Vagina (tissue), 2 donors: ENCODE results near the gene PAX2. TPM values are rescaled to one million over a fixed set of nuclear protein-coding genes. Genes with fewer than 3 reads are reported as not detected.

Experiments
- DNase-seq, 2 donors: peaks; one replicate each; pipeline ENCODE4 v3.0.0-alpha.2; 2017; ENCODE audit errors: extremely low spot score in 2 of 2
- H3K27ac ChIP-seq: fragments of 200-600 bp; sonication (generic); one replicate; pipeline ENCODE4 v1.5.1; 2019
- H3K27me3 ChIP-seq: fragments of 200-600 bp; sonication (generic); one replicate; pipeline ENCODE4 v1.5.1; 2019
- H3K36me3 ChIP-seq, 2 donors: fragments of 200-600 bp; sonication (generic); one replicate each; pipeline ENCODE4 v1.5.1; 2017 to 2019
- H3K4me1 ChIP-seq: fragments of 200-600 bp; sonication (generic); one replicate; pipeline ENCODE4 v1.5.1; 2019
- H3K4me3 ChIP-seq, 2 donors: fragments of 200-600 bp; sonication (generic); 1 replicate in 1 of 2; 2 replicates in 1 of 2; pipeline ENCODE4 v1.5.1; 2016 to 2019
- H3K9me3 ChIP-seq: fragments of 200-600 bp; sonication (generic); one replicate; pipeline ENCODE4 v1.5.1; 2019
- POLR2A ChIP-seq, 2 donors: fragments of 450-650 bp; IDR thresholded peaks; one replicate each; pipeline ENCODE4 v1.6.1; 2017; ENCODE audit warnings: antibody characterized with exemption in 2 of 2, mild to moderate bottlenecking in 2 of 2, moderate library complexity in 2 of 2
- POLR2AphosphoS5 ChIP-seq, 2 donors: sonication (generic); formaldehyde crosslinking; IDR thresholded peaks; one replicate each; pipeline ENCODE4 v1.9.0; 2017; ENCODE audit warnings: antibody characterized with exemption in 2 of 2, mild to moderate bottlenecking in 2 of 2, low read depth in 1 of 2; ENCODE audit not compliant: insufficient read depth in 1 of 2
- intact Hi-C: fragments of 100-400 bp; cut with DNase I; formaldehyde crosslinking; loops from one replicate; pipeline ENCODE4 v1.15.1; 2023
- total RNA-seq: library from RNA; depleted of rRNA; stranded (reverse); fragments of >200 nt; gene quantifications from one replicate; pipeline ENCODE4 v1.2.3, GENCODE V29; 2016
- TF ChIP-seq, protein P1 (sequence below), 3 experiments: fragments of 450-650 bp in 2 of 3; fragments of 200-600 bp in 1 of 3; sonication (generic) in 1 of 3; IDR thresholded peaks; one replicate each; pipeline ENCODE4 v1.5.1; 2017 to 2019; ENCODE audit warnings: antibody characterized with exemption in 3 of 3, mild to moderate bottlenecking in 2 of 3, moderate library complexity in 2 of 3

The PAX2 gene
- total RNA-seq, 1 donor from 2014 or later, result not detected

DNA sequence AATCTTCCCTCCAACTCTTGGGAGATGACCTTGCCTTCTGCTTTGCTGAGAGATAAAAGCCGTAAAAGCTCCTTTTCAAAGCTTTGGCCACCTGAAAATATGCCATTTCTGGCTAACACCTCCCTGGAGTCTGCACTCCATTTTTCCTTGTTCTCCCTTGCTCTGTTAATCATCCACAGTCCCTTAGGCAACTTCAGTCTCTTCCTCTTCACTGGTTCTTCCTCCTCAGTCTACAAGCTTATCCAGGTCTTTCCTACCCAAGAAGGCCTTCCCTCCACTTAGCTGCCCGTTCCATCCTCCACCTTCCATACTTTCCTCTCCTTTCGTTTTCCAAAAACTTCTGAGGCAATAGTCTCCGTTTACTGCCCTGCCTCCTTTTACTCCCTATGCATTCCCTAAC, 30.5 kb downstream of the PAX2 start:
- Histone ChIP-seq H3K4me3 (no peak overlapping the region), H3K9me3 (no peaks in the 10 kb centered on the region), H3K36me3 (no peaks in the 10 kb centered on the region), H3K4me1 (no peaks in the 10 kb centered on the region), H3K27ac (no peak overlapping the region), H3K27me3 (no peaks in the 10 kb centered on the region)
- TF ChIP-seq, protein P1, sequence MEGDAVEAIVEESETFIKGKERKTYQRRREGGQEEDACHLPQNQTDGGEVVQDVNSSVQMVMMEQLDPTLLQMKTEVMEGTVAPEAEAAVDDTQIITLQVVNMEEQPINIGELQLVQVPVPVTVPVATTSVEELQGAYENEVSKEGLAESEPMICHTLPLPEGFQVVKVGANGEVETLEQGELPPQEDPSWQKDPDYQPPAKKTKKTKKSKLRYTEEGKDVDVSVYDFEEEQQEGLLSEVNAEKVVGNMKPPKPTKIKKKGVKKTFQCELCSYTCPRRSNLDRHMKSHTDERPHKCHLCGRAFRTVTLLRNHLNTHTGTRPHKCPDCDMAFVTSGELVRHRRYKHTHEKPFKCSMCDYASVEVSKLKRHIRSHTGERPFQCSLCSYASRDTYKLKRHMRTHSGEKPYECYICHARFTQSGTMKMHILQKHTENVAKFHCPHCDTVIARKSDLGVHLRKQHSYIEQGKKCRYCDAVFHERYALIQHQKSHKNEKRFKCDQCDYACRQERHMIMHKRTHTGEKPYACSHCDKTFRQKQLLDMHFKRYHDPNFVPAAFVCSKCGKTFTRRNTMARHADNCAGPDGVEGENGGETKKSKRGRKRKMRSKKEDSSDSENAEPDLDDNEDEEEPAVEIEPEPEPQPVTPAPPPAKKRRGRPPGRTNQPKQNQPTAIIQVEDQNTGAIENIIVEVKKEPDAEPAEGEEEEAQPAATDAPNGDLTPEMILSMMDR (IDR thresholded peaks at IDR 0.05), result no peak
- TF ChIP-seq POLR2AphosphoS5 (IDR thresholded peaks at IDR 0.05; ENCODE audit: insufficient read depth in 1 of 2, low read depth in 1 of 2) (no peak), POLR2A (IDR thresholded peaks at IDR 0.05) (no peak)
- intact Hi-C loops, result no loop called here
- DNase-seq, result no peak

DNA sequence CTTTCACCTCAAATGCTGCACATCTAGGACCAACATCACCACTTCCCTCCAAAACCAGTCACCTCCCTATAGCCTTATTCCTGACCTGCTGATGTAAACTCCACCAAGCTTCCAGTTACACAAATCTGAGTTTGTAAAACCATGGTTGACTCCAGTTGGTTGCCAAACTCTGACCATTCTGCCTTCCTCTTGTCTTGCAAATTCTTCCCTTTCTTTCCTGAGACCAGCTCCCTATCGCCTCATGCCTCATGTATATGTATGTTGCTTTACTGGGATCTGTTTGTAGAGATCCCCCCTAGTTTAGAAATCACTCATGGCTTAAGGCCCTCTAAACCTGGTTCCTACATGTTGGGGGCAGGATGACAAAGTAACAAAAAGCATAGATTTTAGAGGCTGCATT, 31.3 kb downstream of the PAX2 start:
- TF ChIP-seq POLR2A (IDR thresholded peaks at IDR 0.05), result no peak
- TF ChIP-seq, protein P1 (IDR thresholded peaks at IDR 0.05), result no peak
- TF ChIP-seq POLR2AphosphoS5 (IDR thresholded peaks at IDR 0.05; ENCODE audit: insufficient read depth in 1 of 2, low read depth in 1 of 2), result no peak
- no peak overlapping the region for H3K27ac ChIP-seq
- intact Hi-C loops, result no loop called here
- H3K27me3 ChIP-seq, result no peaks in the 10 kb centered on the region
- H3K9me3 ChIP-seq, result no peaks in the 10 kb centered on the region
- DNase-seq, result no peak
- no peaks in the 10 kb centered on the region for H3K4me1 ChIP-seq
- H3K4me3 ChIP-seq, result no peak overlapping the region
- H3K36me3 ChIP-seq, result no peaks in the 10 kb centered on the region

DNA sequence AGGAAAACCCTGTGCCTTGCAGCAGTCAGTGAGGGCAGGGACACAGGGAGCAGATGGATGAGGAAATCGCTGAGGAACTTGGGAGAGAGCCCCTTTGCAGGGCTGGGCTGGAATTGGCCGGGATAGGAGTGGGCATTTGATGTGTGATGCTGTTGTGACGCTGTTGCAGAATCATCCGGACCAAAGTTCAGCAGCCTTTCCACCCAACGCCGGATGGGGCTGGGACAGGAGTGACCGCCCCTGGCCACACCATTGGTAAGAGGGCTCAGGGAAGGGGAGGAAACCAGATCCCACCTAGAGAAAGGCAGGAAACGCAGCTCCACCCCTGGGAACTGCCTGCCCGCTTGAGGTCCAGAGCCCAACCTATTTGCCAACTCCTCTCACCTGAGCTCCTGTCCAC, 33.9 kb downstream of the PAX2 start:
- no peaks in the 10 kb centered on the region for H3K36me3 ChIP-seq
- DNase-seq, result no peak
- H3K27ac ChIP-seq, result no peak overlapping the region
- no peaks in the 10 kb centered on the region for H3K9me3 ChIP-seq
- no peak overlapping the region for H3K4me3 ChIP-seq
- TF ChIP-seq, protein P1 (IDR thresholded peaks at IDR 0.05), result no peak
- TF ChIP-seq POLR2A (IDR thresholded peaks at IDR 0.05) (no peak), POLR2AphosphoS5 (IDR thresholded peaks at IDR 0.05; ENCODE audit: insufficient read depth in 1 of 2, low read depth in 1 of 2) (no peak)
- H3K27me3 ChIP-seq, result no peaks in the 10 kb centered on the region
- H3K4me1 ChIP-seq, result no peaks in the 10 kb centered on the region
- intact Hi-C loops, result no loop called here

DNA sequence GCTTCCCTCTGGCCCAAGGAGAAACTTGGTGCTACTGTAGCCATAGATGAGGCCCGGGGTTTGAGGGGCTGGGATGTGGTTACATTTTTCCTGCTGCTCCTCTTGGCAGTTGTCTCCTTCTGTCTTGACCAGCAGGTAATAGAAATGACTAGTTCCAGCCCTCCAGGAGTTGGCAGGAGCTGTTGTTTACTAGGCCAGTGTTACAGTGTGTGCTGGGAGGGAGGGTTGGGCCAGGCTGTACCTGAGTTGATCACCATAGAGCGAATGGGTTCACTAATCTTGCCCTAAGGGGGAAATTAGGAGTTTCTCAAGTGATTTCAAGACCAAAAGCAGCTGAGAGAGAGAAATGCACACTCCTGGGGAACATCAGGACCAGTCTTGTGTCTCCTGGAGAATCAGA, 34.9 kb downstream of the PAX2 start:
- Histone ChIP-seq H3K36me3 (no peaks in the 10 kb centered on the region), H3K27ac (no peak overlapping the region), H3K9me3 (no peaks in the 10 kb centered on the region), H3K4me1 (no peaks in the 10 kb centered on the region), H3K4me3 (no peak overlapping the region), H3K27me3 (no peaks in the 10 kb centered on the region)
- DNase-seq, result no peak
- no peak for TF ChIP-seq POLR2AphosphoS5 (IDR thresholded peaks at IDR 0.05; ENCODE audit: insufficient read depth in 1 of 2, low read depth in 1 of 2)
- intact Hi-C loops, result no loop called here

DNA sequence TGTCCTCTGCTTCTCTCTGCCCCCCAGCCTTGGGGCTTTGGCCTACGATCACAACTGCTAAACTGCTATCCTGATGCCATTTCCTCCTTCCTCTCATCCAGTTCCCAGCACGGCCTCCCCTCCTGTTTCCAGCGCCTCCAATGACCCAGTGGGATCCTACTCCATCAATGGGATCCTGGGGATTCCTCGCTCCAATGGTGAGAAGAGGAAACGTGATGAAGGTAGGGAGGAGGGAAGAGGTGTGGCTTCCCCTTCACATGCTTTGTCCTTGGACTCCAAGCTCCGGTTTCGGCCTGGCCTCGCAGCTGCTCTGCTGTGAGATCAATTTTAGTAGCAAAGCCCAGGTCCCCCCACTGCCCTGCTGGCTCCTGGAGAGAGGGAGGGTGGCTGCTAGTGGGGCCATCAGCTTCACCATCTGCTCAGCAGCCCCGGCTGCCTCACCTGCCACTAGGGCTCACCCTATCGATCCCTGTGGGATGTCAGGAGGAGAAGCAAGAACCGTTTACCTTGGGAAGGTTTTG, 35.8 kb downstream of the PAX2 start:
- DNase-seq, result no peak
- Histone ChIP-seq H3K36me3 (no peaks in the 10 kb centered on the region), H3K4me3 (no peak overlapping the region), H3K27me3 (no peaks in the 10 kb centered on the region), H3K9me3 (no peaks in the 10 kb centered on the region), H3K27ac (no peak overlapping the region), H3K4me1 (no peaks in the 10 kb centered on the region)
- TF ChIP-seq, protein P1 (IDR thresholded peaks at IDR 0.05), result no peak
- no peak for TF ChIP-seq POLR2A (IDR thresholded peaks at IDR 0.05)
- no peak for TF ChIP-seq POLR2AphosphoS5 (IDR thresholded peaks at IDR 0.05; ENCODE audit: insufficient read depth in 1 of 2, low read depth in 1 of 2)
- intact Hi-C loops, result no loop called here
